SK-N-SH treated with all-trans-retinoic acid at 6 μM for 48 hours (cell line): Measurements from ENCODE around the gene FAM180A.

Experiments
- ESRRG ChIP-seq: fragments of 250-450 bp; sonication (Bioruptor Pico); IDR thresholded peaks from 2 replicates; pipeline ENCODE4 v1.6.1; 2021; ENCODE audit warnings: mild to moderate bottlenecking
- GLIS3 ChIP-seq: fragments of 250-450 bp; sonication (Bioruptor Pico); IDR thresholded peaks from 2 replicates; pipeline ENCODE4 v1.5.0; 2020; ENCODE audit warnings: mild to moderate bottlenecking, moderate library complexity
- OSR1 ChIP-seq: fragments of 250-450 bp; sonication (Bioruptor Pico); IDR thresholded peaks from 2 replicates; pipeline ENCODE4 v1.8.0; 2022; ENCODE audit warnings: moderate library complexity, mild to moderate bottlenecking, inconsistent platforms
- PATZ1 ChIP-seq: fragments of 250-450 bp; sonication (Bioruptor Pico); IDR thresholded peaks from 2 replicates; pipeline ENCODE4 v1.8.0; 2020; ENCODE audit warnings: mild to moderate bottlenecking, moderate library complexity, borderline replicate concordance
- POU6F1 ChIP-seq: fragments of 250-450 bp; sonication (Bioruptor Pico); IDR thresholded peaks from 2 replicates; pipeline ENCODE4 v1.8.0; 2021; ENCODE audit warnings: low read depth, mild to moderate bottlenecking, moderate library complexity, borderline replicate concordance
- ZC3H10 ChIP-seq: fragments of 250-450 bp; sonication (Bioruptor Pico); IDR thresholded peaks from 2 replicates; pipeline ENCODE4 v1.5.1; 2021; ENCODE audit warnings: mild to moderate bottlenecking, moderate library complexity
- ZFP3 ChIP-seq: fragments of 250-450 bp; sonication (Bioruptor Pico); IDR thresholded peaks from 2 replicates; pipeline ENCODE4 v1.5.0; 2020; ENCODE audit warnings: mild to moderate bottlenecking, moderate library complexity
- ZNF8 ChIP-seq: fragments of 450-650 bp; formaldehyde crosslinking; IDR thresholded peaks from 2 replicates; pipeline ENCODE4 v1.5.0; 2020; ENCODE audit warnings: mild to moderate bottlenecking, moderate library complexity

GRCh38 chr7:135711139-135711469 is 37.5 kb downstream of the FAM180A start:
- TF ChIP-seq PATZ1 (CRISPR knock-in tag) = no peak
- TF ChIP-seq GLIS3 (CRISPR knock-in tag) = no peak
- no peak for TF ChIP-seq POU6F1 (CRISPR knock-in tag)
- no peak for TF ChIP-seq ZC3H10 (CRISPR knock-in tag)
- no peak for TF ChIP-seq ZFP3 (CRISPR knock-in tag)
- no peak for TF ChIP-seq OSR1 (CRISPR knock-in tag)
- no peak for TF ChIP-seq ZNF8 (CRISPR knock-in tag)
- no peak for TF ChIP-seq ESRRG
